Keratinocyte (primary cell): ENCODE measurements around the gene PARD3B. TPM values are rescaled to one million over a fixed set of nuclear protein-coding genes. Genes with fewer than 3 reads are reported as not detected.
A peak's percentile ranks its signal among the peaks of the same experiment; 100 is the strongest.

ENCODE experiments used
- DNase-seq: peaks from one replicate; pipeline ENCODE4 v3.0.0-alpha.2; 2011; ENCODE audit warnings: low read depth, missing footprints, low spot score
- FAIRE-seq: peaks from 2 replicates; lab custom pipeline; 2011; peaks lifted over from hg19 to GRCh38; lab: Jason Lieb, UNC
- H2AFZ ChIP-seq: 2 replicates; pipeline ENCODE4 v1.6.0; 2012; ENCODE audit warnings: low read length, control low read depth, inconsistent platforms; ENCODE audit not compliant: control insufficient read depth
- H3K27ac ChIP-seq: 2 replicates; pipeline ENCODE4 v1.5.1; 2011; ENCODE audit warnings: low read length; ENCODE audit not compliant: control insufficient read depth, insufficient read depth
- H3K27me3 ChIP-seq: 3 replicates; pipeline ENCODE4 v1.6.0; 2011; ENCODE audit warnings: low read length; ENCODE audit not compliant: control insufficient read depth, insufficient read depth; ENCODE audit errors: extremely low read depth
- H3K36me3 ChIP-seq, 2 experiments: 2 replicates in 1 of 2; 3 replicates in 1 of 2; pipeline ENCODE4 v1.5.1; 2011; ENCODE audit warnings: low read length in 2 of 2, mild to moderate bottlenecking in 1 of 2; ENCODE audit not compliant: control insufficient read depth in 2 of 2, insufficient read depth in 2 of 2; ENCODE audit errors: extremely low read depth in 1 of 2
- H3K4me1 ChIP-seq: 3 replicates; pipeline ENCODE4 v1.5.1; 2011; ENCODE audit warnings: low read length; ENCODE audit not compliant: control insufficient read depth, insufficient read depth; ENCODE audit errors: extremely low read depth
- H3K4me2 ChIP-seq: 3 replicates; pipeline ENCODE4 v1.6.0; 2011; ENCODE audit warnings: low read depth, low read length; ENCODE audit not compliant: control insufficient read depth, insufficient read depth; ENCODE audit errors: extremely low read depth
- H3K4me3 ChIP-seq, 3 experiments: fragments of 200-600 bp in 1 of 3; sonication (generic) in 1 of 3; 2 replicates in 2 of 3; 3 replicates in 1 of 3; pipeline ENCODE4 v1.5.1; 2011 to 2016; ENCODE audit warnings: low read length in 3 of 3, mild to moderate bottlenecking in 3 of 3, control low read depth in 2 of 3, inconsistent platforms in 1 of 3, low read depth in 1 of 3, mixed read lengths in 1 of 3, mixed run types in 1 of 3, moderate library complexity in 1 of 3; ENCODE audit not compliant: control insufficient read depth in 2 of 3, insufficient read depth in 2 of 3; ENCODE audit errors: extremely low read depth in 1 of 3
- H3K79me2 ChIP-seq: 2 replicates; pipeline ENCODE4 v1.6.0; 2012; ENCODE audit warnings: low read length; ENCODE audit not compliant: control insufficient read depth, insufficient read depth
- H3K9ac ChIP-seq: 3 replicates; pipeline ENCODE4 v1.6.0; 2011; ENCODE audit warnings: low read length; ENCODE audit not compliant: control insufficient read depth, insufficient read depth; ENCODE audit errors: extremely low read depth
- H3K9me1 ChIP-seq: 3 replicates; pipeline ENCODE4 v1.6.0; 2011; ENCODE audit warnings: low read length; ENCODE audit not compliant: control insufficient read depth, insufficient read depth; ENCODE audit errors: extremely low read depth
- H3K9me3 ChIP-seq: 2 replicates; pipeline ENCODE4 v1.5.1; 2012; ENCODE audit warnings: low read depth, low read length; ENCODE audit not compliant: control insufficient read depth
- H4K20me1 ChIP-seq: 3 replicates; pipeline ENCODE4 v1.6.0; 2011; ENCODE audit warnings: low read length; ENCODE audit not compliant: control insufficient read depth, insufficient read depth; ENCODE audit errors: extremely low read depth
- EZH2 ChIP-seq: IDR thresholded peaks from one replicate; pipeline ENCODE4 v1.6.1; 2012; ENCODE audit warnings: inconsistent platforms, mild to moderate bottlenecking, low read length, moderate library complexity
- dilution Hi-C: fragments of 300-500 bp; cut with MboI; formaldehyde crosslinking; loops from one replicate; pipeline ENCODE4 v1.7.0; 2020; ENCODE audit warnings: low sequenced_read_pairs; ENCODE audit not compliant: extremely low pct_ligation_motif_present
- polyA plus RNA-seq, 5 experiments: library from polyadenylated mRNA; depleted of rRNA in 3 of 5; stranded (reverse) in 3 of 5; stranded (forward) in 1 of 5; unstranded in 1 of 5; fragments of >200 nt; gene quantifications; 1 replicate in 1 of 5; 2 replicates in 3 of 5; 3 replicates in 1 of 5; pipeline versions ENCODE4 v1.2.1 to v1.2.3, GENCODE V29; 2011 to 2012; ENCODE audit warnings: missing spikeins in 2 of 5, low read depth in 1 of 5, low replicate concordance in 1 of 5
- TF ChIP-seq, protein P1 (sequence below), 3 experiments: IDR thresholded peaks in 1 of 3; conservative IDR thresholded peaks in 1 of 3; optimal IDR thresholded peaks in 1 of 3; 2 replicates in 2 of 3; 3 replicates in 1 of 3; pipeline versions ENCODE3 to v1.5.1; 2011; ENCODE audit warnings: low read length in 3 of 3, mild to moderate bottlenecking in 3 of 3, moderate library complexity in 2 of 3, control low read depth in 1 of 3, inconsistent platforms in 1 of 3; ENCODE audit not compliant: insufficient read depth in 2 of 3; ENCODE audit errors: extremely low read depth in 1 of 3

Gene PARD3B
- polyA plus RNA-seq, 1 donor (not counting 4 experiments of a cell fraction or from before 2014, with no cell fraction given), result 1.2 TPM

DNA sequence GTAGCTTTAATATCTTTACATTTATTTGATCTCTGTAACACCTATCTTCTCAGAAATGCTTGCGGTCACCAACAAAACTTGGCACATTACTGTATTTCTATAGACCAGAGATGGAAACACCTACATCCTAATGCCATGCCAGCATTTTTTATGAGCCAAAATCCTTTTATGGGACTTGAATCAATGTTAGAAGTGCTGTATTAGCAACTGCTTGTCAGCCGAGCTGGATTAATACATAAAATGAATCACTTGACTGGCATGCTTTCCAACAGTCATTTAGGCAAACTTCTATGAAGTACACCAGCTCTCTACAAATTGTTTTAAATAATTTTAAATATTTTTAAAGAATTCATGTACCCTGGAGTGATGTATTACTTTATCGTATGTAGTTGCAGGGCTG lies 864.1 kb downstream of the PARD3B start:
- Histone ChIP-seq H4K20me1 (no peaks in the 10 kb centered on the region), H3K4me2 (no peak overlapping the region), H3K4me1 (peaks cover 20% of the 10 kb centered on the region), H3K9ac (no peak overlapping the region), H3K36me3 (no peaks in the 10 kb centered on the region), H3K27ac (no peak overlapping the region), H3K4me3 (no peak overlapping the region), H3K27me3 (no peaks in the 10 kb centered on the region), H3K9me1 (no peaks in the 10 kb centered on the region), H3K79me2 (no peaks in the 10 kb centered on the region), H2AFZ (no peak overlapping the region), H3K9me3 (no peaks in the 10 kb centered on the region)
- FAIRE-seq (peak; percentile 78), DNase-seq (no peak)
- no peak for TF ChIP-seq EZH2
- TF ChIP-seq, protein P1, sequence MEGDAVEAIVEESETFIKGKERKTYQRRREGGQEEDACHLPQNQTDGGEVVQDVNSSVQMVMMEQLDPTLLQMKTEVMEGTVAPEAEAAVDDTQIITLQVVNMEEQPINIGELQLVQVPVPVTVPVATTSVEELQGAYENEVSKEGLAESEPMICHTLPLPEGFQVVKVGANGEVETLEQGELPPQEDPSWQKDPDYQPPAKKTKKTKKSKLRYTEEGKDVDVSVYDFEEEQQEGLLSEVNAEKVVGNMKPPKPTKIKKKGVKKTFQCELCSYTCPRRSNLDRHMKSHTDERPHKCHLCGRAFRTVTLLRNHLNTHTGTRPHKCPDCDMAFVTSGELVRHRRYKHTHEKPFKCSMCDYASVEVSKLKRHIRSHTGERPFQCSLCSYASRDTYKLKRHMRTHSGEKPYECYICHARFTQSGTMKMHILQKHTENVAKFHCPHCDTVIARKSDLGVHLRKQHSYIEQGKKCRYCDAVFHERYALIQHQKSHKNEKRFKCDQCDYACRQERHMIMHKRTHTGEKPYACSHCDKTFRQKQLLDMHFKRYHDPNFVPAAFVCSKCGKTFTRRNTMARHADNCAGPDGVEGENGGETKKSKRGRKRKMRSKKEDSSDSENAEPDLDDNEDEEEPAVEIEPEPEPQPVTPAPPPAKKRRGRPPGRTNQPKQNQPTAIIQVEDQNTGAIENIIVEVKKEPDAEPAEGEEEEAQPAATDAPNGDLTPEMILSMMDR (optimal IDR thresholded peaks at IDR 0.05 in 1 of 3, IDR thresholded peaks at IDR 0.05 in 1 of 3, conservative IDR thresholded peaks at IDR 0.05 in 1 of 3; ENCODE audit: extremely low read depth in 1 of 3, insufficient read depth in 2 of 3, low read length in 3 of 3), result no peak
- dilution Hi-C loops, result no loop called here

DNA sequence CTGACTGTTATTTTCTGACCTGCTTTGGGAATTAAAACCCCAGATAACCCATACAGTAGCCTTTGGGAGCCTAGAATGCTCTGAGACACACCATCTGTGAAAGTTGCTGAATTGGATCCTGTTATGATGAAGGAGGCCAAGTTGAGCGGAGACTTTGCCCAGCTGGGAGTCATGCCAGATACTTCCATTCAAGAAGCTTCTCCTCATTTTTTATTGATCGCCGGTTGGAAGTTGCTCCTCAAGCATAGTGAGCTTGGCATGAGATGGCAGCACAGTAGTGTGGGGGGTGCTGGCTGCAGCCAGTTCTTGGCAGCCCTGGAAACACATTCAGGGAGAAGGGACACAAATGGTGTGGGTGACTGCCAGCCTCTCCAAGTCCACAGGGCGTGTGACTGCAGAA lies 866.3 kb downstream of the PARD3B start:
- Histone ChIP-seq H3K27me3 (no peaks in the 10 kb centered on the region), H3K79me2 (no peaks in the 10 kb centered on the region), H3K27ac (no peak overlapping the region), H3K36me3 (no peaks in the 10 kb centered on the region), H3K9me1 (no peaks in the 10 kb centered on the region), H3K4me1 (peaks cover 8% of the 10 kb centered on the region), H3K9me3 (no peaks in the 10 kb centered on the region), H4K20me1 (no peaks in the 10 kb centered on the region), H3K4me2 (no peak overlapping the region), H2AFZ (no peak overlapping the region), H3K9ac (no peak overlapping the region), H3K4me3 (no peak overlapping the region)
- TF ChIP-seq, protein P1 (optimal IDR thresholded peaks at IDR 0.05 in 1 of 3, IDR thresholded peaks at IDR 0.05 in 1 of 3, conservative IDR thresholded peaks at IDR 0.05 in 1 of 3; ENCODE audit: extremely low read depth in 1 of 3, insufficient read depth in 2 of 3, low read length in 3 of 3), result no peak
- no peak for TF ChIP-seq EZH2
- no peak for DNase-seq
- no peak for FAIRE-seq
- dilution Hi-C loops, result no loop called here
